Measurements from ENCODE around the gene IFNL1.

Gene IFNL1

DNA sequence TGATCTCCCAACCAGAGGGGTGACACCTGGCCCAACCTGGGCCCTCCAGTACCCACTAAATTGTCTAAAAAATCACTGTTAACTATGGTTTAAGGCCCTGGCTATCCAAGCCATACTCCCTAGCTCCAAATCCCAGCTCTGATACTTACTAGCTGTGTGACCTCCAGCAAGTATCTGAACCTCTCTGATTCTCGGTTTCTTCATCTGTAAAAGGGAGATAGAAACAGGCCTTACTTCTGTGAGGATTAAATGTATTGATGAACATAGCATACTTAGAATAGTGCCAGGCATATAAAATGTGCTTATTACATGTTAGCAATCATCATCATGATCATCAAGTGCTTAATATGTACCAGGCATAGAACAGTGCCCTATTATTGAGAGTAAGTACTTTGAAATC is 19.7 kb downstream of the IFNL1 start:
- Mint-ChIP-seq H3K9me3 (no peaks in the 10 kb centered on the region), H3K27me3 (no peaks in the 10 kb centered on the region), H3K4me3 (no peak overlapping the region), H3K36me3 (peaks cover 10% of the 10 kb centered on the region), H3K27ac (no peak overlapping the region), H3K4me1 (peaks cover 20% of the 10 kb centered on the region)

DNA sequence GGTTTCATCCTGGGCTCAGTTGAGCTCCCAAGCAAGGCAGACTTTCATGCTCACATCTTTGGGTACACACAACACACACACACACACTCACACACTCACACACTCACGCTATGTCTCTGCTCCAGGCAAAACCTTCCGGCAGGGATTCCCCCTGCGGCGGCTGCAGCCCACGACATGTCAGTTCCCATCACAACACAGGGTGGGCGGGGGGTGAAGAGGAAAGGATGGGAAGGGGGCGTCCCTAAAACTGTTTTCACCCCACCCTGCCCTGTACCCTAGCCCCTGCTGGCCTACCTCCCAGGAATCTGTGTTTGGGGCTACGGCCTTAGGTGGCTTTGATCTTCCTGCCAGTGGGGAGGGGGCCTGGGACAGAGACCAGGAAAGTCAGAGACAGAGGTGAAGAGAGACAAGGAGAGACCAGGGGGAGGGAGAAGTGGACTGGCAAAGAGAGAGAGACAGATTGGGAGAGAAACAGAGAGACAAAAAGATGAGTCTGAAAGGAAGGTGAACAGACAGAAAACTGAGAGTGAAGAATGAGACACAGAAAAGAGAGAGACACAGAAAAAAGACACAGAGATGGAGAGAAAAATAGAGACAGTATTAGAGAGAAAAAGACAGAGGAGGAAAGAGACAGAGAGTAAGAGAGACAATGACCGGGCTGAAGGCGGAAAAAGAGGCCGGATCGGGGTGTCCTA is 20.6 kb downstream of the IFNL1 start:
- Mint-ChIP-seq H3K27ac (peak overlapping the region; percentile 0), H3K36me3 (peaks cover 5% of the 10 kb centered on the region), H3K4me1 (peaks cover 21% of the 10 kb centered on the region), H3K4me3 (no peak overlapping the region), H3K27me3 (no peaks in the 10 kb centered on the region), H3K9me3 (no peaks in the 10 kb centered on the region)

DNA sequence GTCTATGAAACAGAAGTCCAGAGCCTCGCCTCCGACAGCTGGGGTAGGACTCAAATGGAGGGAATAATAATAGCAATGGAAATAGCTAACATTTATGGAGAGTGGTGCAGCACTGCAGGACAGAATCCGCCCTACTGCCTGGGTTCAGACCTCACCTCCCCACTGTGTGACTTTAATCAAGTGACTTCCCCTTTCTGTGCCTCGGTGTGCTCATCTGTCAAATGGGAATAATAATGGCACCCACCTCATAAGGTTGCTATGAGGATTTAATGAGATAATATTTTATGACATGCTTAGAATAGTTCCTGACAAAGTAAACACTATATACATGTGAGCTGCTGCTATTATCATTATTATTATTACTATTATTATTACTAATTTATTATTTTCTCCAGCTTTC is 21.3 kb downstream of the IFNL1 start:
- Mint-ChIP-seq H3K27me3 (no peaks in the 10 kb centered on the region), H3K4me1 (peaks cover 22% of the 10 kb centered on the region), H3K9me3 (no peaks in the 10 kb centered on the region), H3K36me3 (peaks cover 5% of the 10 kb centered on the region), H3K27ac (no peak overlapping the region), H3K4me3 (no peak overlapping the region)

DNA sequence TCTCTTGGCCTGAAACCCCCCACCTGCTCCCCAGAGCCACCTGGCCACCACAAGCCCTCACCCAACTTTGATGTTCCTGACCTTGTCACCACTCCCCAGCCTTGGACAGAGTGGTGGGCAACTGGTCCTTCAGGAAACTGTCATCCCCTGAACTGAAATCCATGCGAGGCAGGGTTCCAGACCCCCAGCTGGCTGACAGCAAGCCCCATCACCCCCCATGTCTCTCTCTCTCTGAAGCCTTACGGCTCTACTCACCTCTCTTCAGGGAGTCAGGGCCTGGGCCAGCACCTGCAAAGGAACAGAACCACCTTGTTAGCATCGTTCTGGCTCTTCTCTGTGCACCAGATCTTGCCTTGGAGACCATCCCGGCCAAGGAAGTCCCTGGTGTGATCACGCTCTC is 21.9 kb downstream of the IFNL1 start:
- no peaks in the 10 kb centered on the region for H3K27me3 Mint-ChIP-seq
- no peak overlapping the region for H3K4me3 Mint-ChIP-seq
- H3K27ac Mint-ChIP-seq: no peak overlapping the region
- H3K4me1 Mint-ChIP-seq: peaks cover 19% of the 10 kb centered on the region
- peaks cover 5% of the 10 kb centered on the region for H3K36me3 Mint-ChIP-seq
- no peaks in the 10 kb centered on the region for H3K9me3 Mint-ChIP-seq

DNA sequence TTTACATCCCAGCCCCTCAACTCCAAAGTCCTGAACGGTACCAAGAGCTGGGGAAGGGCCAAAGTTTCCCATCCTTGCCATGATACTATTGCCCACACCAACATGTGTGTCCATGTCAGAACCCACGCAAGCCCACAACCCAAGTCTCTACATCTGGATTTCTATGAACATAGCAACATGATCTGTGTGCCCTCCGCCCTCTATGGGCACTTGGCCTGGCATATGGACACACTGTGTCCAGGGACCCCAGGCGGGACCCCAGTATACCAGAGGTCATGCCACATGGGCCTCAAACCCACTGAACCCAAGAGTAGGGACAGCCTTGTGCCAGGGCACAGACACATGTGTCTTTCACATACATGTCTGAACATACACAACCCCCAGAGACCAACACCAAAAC is 22.5 kb downstream of the IFNL1 start:
- Mint-ChIP-seq H3K27me3 (no peaks in the 10 kb centered on the region), H3K9me3 (no peaks in the 10 kb centered on the region), H3K4me3 (peak overlapping the region; percentile 68), H3K4me1 (peaks cover 19% of the 10 kb centered on the region), H3K36me3 (peaks cover 2% of the 10 kb centered on the region), H3K27ac (no peak overlapping the region)

DNA sequence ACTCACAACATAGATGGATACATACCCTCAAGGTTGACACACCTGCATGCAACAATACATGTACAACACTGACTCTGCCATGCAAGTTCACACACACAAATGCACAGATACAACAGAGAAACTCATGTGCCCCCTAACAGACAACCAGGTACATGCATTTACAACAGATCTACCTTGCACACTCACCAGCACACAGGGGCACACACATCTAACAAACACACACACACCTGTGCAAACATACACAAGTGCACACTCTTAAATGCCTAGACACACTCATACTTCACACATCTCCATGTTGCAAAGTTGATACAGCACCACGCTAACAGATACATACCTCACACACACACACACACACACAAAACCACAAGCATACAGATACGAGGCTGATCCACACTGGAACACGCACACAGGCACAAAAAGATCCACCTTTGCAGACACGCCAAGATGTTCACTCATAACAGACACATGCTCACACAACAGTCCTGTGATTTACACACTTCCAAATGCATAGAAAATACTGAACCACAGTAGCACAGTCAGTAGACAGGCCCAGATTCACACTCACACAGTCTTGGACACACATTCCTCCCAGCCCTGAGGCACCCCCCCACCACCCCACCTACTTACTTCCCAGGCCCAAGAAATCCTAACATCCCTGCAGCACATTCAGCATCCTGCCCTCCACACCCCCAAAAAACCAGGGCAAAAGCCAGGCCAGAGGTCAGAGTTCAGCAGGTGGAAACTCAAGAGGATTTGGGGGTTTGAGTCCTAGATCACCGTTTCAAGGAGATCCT is 23.1 kb downstream of the IFNL1 start:
- Mint-ChIP-seq H3K27me3 (no peaks in the 10 kb centered on the region), H3K9me3 (no peaks in the 10 kb centered on the region), H3K36me3 (peaks cover 2% of the 10 kb centered on the region), H3K27ac (peak overlapping the region; percentile 56), H3K4me3 (peak overlapping the region; percentile 68), H3K4me1 (peaks cover 19% of the 10 kb centered on the region)

DNA sequence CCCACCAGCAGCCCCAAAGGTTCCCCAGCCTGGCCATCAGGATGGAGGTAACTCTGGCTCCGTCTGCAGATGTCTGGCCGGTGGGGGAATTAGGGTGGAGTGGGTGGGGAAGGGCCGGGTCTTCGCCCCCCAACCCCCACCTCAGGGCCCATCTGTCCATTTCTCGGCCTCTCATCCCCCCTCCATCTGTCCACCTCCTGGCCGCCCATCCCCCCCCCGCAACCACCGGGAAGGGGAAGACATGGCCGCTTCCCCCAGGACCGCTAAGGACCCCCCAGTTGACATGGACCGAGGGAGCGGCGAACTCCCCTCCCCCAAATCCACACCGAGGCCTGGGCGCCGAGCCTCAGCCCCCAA is 23.7 kb downstream of the IFNL1 start:
- Mint-ChIP-seq H3K27me3 (no peaks in the 10 kb centered on the region), H3K27ac (peak overlapping the region; percentile 43), H3K4me1 (peaks cover 19% of the 10 kb centered on the region), H3K9me3 (no peaks in the 10 kb centered on the region), H3K36me3 (peaks cover 2% of the 10 kb centered on the region), H3K4me3 (peak overlapping the region; percentile 79)

DNA sequence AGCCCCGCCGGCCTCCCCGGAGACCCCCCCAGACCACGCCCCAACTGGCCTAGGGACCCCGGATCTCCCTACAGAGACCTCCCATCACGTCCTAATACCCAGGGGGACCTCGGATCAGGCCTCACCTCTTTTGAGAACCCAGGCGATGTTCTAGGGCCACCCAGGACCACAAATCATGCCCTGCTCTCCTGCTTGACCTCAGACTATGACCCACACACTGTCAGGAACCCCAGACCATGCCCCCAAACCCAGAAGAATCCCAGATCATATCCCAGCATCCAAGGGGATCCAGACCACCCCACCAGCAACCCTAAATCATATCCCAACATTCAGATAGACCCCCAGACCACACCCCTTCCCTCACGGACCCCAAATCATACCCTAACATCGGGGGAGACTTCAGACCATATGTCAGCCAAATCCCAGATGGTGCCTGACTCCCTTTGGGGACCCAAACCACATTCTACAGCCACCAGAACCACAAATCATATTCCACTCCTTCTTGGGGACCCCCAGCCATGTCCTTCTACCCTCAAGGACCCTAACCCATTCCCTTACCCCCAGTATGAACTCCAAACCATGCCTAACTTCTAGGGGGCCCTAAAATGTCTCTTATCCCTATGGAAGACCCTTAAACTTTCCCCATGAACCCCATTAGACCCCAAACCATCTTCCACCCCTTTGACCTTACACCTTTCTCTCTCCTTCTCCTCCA is 25.1 kb downstream of the IFNL1 start:
- H3K27me3 Mint-ChIP-seq: no peaks in the 10 kb centered on the region

DNA sequence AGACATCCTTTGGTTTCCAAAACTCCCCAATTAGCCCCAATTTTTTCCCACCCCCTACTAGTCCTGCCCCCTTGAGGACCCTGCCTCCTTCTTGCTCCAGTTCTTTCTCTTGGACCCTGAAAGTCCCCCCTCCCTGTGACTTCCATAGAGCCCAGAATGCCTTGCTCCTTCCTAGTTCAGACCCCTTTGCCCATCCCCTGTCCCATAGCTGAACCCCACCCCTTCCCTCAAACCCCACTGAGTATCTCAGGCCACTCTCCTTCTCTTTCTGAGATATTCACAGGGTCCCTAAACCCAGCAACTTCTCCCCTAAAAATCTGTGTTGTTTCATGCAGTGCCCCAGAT is 25.6 kb downstream of the IFNL1 start:
- no peaks in the 10 kb centered on the region for H3K9me3 Mint-ChIP-seq
- peak overlapping the region; percentile 89 for H3K27ac Mint-ChIP-seq
- H3K4me1 Mint-ChIP-seq: peaks cover 22% of the 10 kb centered on the region
- H3K4me3 Mint-ChIP-seq: peak overlapping the region; percentile 80
- H3K27me3 Mint-ChIP-seq: no peaks in the 10 kb centered on the region
- no peaks in the 10 kb centered on the region for H3K36me3 Mint-ChIP-seq

More for the DNA sequence above, 25.1 kb downstream of the IFNL1 start:
- Mint-ChIP-seq H3K36me3 (no peaks in the 10 kb centered on the region), H3K4me3 (peak overlapping the region; percentile 80), H3K27ac (peak overlapping the region; percentile 89), H3K9me3 (no peaks in the 10 kb centered on the region), H3K4me1 (peaks cover 20% of the 10 kb centered on the region)

DNA sequence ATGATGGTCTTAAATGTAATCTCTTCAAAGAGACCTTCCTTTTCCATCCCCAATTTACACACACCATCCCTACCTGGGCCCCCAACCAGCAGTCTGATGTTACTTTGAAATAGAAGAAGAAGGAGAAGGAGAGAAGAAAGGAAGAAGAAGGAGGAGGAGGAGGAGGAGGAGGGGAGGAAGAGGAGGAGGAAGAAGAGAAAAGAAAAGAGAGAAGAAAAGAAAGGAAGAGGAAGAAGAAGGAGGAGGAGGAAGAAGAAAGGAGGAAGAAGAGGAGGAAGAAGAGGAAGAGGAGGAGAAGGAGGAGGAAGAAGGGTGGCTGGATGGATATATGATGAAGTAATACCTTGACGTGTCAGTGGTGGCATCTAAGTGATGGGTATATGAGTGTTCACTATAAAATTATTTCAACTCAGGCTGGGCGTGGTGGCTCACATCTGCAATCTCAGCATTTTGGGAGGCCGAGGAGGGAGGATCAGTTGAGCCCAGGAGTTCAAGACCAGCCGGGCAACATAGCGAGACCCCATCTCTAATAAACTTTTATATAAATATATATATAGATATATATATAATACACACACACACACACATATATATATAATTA is 28.1 kb downstream of the IFNL1 start:
- Mint-ChIP-seq H3K4me3 (no peak overlapping the region), H3K36me3 (peaks cover 2% of the 10 kb centered on the region), H3K27ac (peak overlapping the region; percentile 15), H3K27me3 (no peaks in the 10 kb centered on the region), H3K9me3 (no peaks in the 10 kb centered on the region), H3K4me1 (peaks cover 35% of the 10 kb centered on the region)

DNA sequence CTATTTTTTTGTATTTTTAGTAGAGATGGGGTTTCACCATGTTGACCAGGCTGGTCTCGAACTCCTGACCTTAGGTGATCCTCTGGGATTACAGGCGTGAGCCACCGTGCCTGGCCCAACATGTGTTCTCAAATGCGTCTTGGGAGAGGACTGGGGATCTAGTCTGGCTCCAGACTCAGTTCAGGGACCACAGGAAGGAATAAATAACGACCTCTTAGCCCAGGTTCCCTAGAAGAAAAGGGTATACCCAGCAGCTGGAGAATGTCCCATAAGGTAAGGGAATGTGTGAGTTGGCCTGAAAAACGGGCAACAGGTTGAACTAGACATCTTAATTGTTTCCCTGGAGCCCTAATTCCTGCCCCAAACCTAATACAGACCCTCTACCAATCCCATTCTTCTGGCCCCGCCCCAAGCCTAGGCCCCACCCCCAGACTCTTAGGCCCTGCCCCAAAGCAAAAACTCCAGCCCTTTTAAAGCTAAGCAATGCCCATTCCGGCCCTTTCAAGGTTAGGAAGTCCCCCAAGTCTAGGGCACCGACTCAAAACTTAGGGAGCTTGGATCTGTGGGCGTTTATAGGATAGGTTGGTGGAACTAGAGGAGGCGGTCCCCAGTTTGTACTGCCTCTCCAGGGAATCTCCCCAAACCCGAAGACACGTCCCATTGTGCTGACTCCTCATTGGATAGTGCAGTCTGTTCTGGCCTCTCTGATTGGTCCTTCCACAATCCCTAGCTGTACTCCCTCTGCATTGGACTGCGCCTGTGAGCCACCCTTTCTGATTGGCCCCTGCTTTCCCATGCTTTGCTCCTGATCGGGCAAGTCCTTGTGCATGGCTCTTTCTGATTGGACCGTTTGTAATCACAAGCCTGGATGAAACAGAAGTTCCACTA is 29.8 kb downstream of the IFNL1 start:
- Mint-ChIP-seq H3K4me1 (peaks cover 45% of the 10 kb centered on the region), H3K36me3 (peaks cover 2% of the 10 kb centered on the region), H3K9me3 (no peaks in the 10 kb centered on the region), H3K27ac (peak overlapping the region; percentile 59), H3K27me3 (no peaks in the 10 kb centered on the region), H3K4me3 (no peak overlapping the region)

DNA sequence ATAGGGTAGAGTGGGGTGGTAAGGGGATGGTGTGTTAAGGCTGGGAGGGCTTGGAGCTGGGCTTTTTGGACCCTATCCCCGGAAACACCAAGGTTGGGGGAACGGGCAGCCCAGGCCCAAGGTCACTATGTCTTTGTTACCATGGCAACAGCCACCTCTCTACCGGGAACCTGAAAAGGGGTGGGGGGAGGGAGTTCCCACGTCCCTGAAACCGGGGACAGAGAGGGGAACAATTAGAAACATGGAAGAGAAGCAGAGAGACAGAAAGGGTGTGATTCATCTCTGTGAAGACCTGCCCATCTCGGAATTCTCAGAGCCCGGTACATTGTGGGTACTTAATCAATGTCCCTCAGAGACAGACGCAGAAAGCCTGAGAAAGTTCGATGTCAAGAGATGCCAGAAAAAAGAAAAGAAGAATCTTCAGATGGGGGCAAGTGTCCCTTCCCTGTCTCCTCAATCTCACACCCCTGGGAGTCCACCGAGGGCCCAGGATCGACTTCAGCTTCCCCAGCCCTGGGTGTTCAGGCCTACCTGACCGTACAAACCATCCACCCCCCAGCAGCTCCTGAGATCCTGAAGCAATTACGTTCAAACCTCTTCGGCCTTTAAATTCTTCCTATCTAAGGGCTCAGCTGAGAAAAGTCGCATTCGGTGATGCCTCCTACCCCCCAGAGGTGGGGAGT is 31.3 kb downstream of the IFNL1 start:
- Mint-ChIP-seq H3K36me3 (peaks cover 2% of the 10 kb centered on the region), H3K4me3 (no peak overlapping the region), H3K27me3 (no peaks in the 10 kb centered on the region), H3K9me3 (no peaks in the 10 kb centered on the region), H3K4me1 (peaks cover 42% of the 10 kb centered on the region), H3K27ac (no peak overlapping the region)

DNA sequence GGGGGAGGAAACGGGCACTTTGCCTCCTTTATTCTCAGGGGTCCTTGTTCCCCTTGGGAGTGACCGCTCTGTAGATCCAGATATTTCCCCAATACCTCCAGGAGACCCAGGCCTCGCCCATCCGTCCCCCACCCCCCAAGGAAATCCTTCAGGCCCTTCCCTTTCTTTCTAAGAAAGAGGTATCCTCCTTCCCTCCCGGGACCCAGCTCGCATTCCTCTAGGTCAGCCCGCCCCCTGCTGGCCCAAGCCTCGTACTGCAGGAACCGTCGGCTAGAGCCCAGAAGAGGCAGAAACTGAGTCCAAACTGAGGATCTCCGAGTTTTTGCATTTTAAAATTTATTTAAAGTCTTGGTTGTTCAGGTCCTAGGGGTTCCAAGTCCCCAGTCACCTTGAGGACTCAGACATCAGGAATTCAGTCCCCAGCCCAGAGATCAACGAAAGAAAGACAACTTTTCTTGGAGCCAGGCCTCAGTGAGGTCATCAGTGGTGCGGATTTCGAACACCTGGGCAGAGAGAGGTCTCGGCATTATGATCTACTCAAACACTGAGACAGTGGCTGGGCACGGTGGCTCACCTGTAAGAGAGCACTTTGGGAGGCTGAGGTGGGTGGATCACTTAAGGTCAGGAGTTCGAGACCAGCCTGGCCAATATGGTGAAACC is 32.0 kb downstream of the IFNL1 start:
- peak overlapping the region; percentile 65 for H3K4me3 Mint-ChIP-seq
- no peaks in the 10 kb centered on the region for H3K27me3 Mint-ChIP-seq
- peak overlapping the region; percentile 59 for H3K27ac Mint-ChIP-seq
- H3K9me3 Mint-ChIP-seq: no peaks in the 10 kb centered on the region
- peaks cover 2% of the 10 kb centered on the region for H3K36me3 Mint-ChIP-seq
- peaks cover 49% of the 10 kb centered on the region for H3K4me1 Mint-ChIP-seq

DNA sequence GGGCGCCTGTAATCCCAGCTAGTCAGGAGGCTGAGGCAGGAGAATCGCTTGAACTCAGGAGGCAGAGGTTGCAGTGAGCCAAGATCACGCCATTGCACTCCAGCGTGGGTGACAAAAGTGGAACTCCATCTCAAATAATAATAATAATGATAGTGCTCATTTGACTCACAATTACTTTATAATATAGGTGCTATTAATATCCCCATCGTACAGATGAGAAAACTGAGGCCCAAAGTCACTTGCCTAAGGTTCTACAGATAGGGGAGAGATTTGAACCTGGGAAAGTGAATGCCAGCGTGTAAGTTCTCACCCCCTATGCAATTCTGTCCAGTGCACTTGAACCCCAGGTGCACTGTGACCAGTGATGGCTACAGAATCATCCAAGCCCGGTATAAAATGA is 33.7 kb downstream of the IFNL1 start:
- H3K36me3 Mint-ChIP-seq: peaks cover 2% of the 10 kb centered on the region
- H3K27me3 Mint-ChIP-seq: no peaks in the 10 kb centered on the region
- H3K9me3 Mint-ChIP-seq: no peaks in the 10 kb centered on the region
- H3K4me3 Mint-ChIP-seq: no peak overlapping the region
- peaks cover 63% of the 10 kb centered on the region for H3K4me1 Mint-ChIP-seq
- peak overlapping the region; percentile 17 for H3K27ac Mint-ChIP-seq

All from activated naive CD4-positive, alpha-beta T cell treated with anti-CD3 and anti-CD28 coated beads, Interleukin-2, amount 50 U/mL, for 24 hours (primary cell).